ENCODE measurements around the gene DHRSX. TPM values are rescaled to one million over a fixed set of nuclear protein-coding genes. Genes with fewer than 3 reads are reported as not detected.

Gene DHRSX
- total and polyA plus RNA-seq, 2 of the 8 experiments (the other 6 are each of a cell fraction or from before 2014, with no cell fraction given) = 35.1 to 43.4 TPM

GRCh38 chrX:2500091-2500802 lies 529 bp downstream of the DHRSX start (continued):
- TF ChIP-seq RAD21 (IDR thresholded peaks at IDR 0.05 in 1 of 2, conservative IDR thresholded peaks at IDR 0.05 in 1 of 2; ENCODE audit: low read depth in 2 of 2, low read length in 2 of 2) (peak; percentile 27 to 49), SRF (IDR thresholded peaks at IDR 0.05; ENCODE audit: low read depth, low read length) (no peak), CHD7 (IDR thresholded peaks at IDR 0.05; ENCODE audit: insufficient replicate concordance, low read length) (no peak), BRCA1 (IDR thresholded peaks at IDR 0.05; ENCODE audit: low read depth, low read length) (no peak), SAP30 (IDR thresholded peaks at IDR 0.05; ENCODE audit: insufficient read depth, insufficient replicate concordance, low read length) (no peak), BCL11A (IDR thresholded peaks at IDR 0.05; ENCODE audit: low read depth in 2 of 2, low read length in 2 of 2) (no peak), GTF2F1 (IDR thresholded peaks at IDR 0.05; ENCODE audit: borderline replicate concordance, low read depth, low read length) (no peak), KDM5A (IDR thresholded peaks at IDR 0.05; ENCODE audit: low read length) (no peak), CBX5 (IDR thresholded peaks at IDR 0.05; ENCODE audit: low read depth, low read length) (no peak), RBBP5 (IDR thresholded peaks at IDR 0.05; ENCODE audit: borderline replicate concordance, low read depth, low read length) (0 out of 2 replicates have a peak, but pooled peaks have one; percentile 27)
